HL-60 (cell line): Measurements from ENCODE around the gene ADGRG6.

Experiments used
- DNase-seq, 2 experiments: peaks; one replicate each; pipeline ENCODE4 v3.0.0-alpha.2; 2010 to 2020; ENCODE audit warnings: low read depth in 1 of 2, low spot score in 1 of 2
- H3K27ac ChIP-seq: fragments of 250-450 bp; sonication (Bioruptor Pico); replicated peaks from 2 replicates; pipeline ENCODE4 v1.5.1; 2020; ENCODE audit warnings: mild to moderate bottlenecking, moderate library complexity
- H3K27me3 ChIP-seq: fragments of 250-450 bp; sonication (Bioruptor Pico); 2 replicates; pipeline ENCODE4 v1.5.1; 2021; ENCODE audit warnings: mild to moderate bottlenecking, moderate library complexity; ENCODE audit not compliant: insufficient read depth, poor library complexity, severe bottlenecking
- H3K4me3 ChIP-seq: replicated peaks from 2 replicates; pipeline ENCODE4 v1.5.1; 2011; ENCODE audit warnings: mild to moderate bottlenecking, control low read depth, low read length; ENCODE audit not compliant: insufficient read depth
- GABPA ChIP-seq: IDR thresholded peaks from 2 replicates; pipeline ENCODE4 v1.6.1; 2012; ENCODE audit warnings: low read depth
- POLR2AphosphoS5 ChIP-seq: IDR thresholded peaks from 2 replicates; pipeline ENCODE4 v1.6.1; 2012; ENCODE audit warnings: low read depth
- REST ChIP-seq: IDR thresholded peaks from 2 replicates; pipeline ENCODE4 v1.6.1; 2012; ENCODE audit warnings: low read depth; ENCODE audit not compliant: insufficient replicate concordance
- SPI1 ChIP-seq: IDR thresholded peaks from 2 replicates; pipeline ENCODE4 v1.6.1; 2012; ENCODE audit warnings: low read depth, mild to moderate bottlenecking, borderline replicate concordance
- TF ChIP-seq, protein P1 (sequence below): IDR thresholded peaks from one replicate; pipeline ENCODE4 v1.5.1; 2011; ENCODE audit warnings: low read length, control low read depth, inconsistent platforms; ENCODE audit not compliant: insufficient read depth

ADGRG6 gene

GRCh38 chr6:142385352-142385751 is 83.5 kb downstream of the ADGRG6 start:
- TF ChIP-seq POLR2AphosphoS5 (no peak), REST (no peak), SPI1 (no peak), GABPA (no peak)
- TF ChIP-seq, protein P1, sequence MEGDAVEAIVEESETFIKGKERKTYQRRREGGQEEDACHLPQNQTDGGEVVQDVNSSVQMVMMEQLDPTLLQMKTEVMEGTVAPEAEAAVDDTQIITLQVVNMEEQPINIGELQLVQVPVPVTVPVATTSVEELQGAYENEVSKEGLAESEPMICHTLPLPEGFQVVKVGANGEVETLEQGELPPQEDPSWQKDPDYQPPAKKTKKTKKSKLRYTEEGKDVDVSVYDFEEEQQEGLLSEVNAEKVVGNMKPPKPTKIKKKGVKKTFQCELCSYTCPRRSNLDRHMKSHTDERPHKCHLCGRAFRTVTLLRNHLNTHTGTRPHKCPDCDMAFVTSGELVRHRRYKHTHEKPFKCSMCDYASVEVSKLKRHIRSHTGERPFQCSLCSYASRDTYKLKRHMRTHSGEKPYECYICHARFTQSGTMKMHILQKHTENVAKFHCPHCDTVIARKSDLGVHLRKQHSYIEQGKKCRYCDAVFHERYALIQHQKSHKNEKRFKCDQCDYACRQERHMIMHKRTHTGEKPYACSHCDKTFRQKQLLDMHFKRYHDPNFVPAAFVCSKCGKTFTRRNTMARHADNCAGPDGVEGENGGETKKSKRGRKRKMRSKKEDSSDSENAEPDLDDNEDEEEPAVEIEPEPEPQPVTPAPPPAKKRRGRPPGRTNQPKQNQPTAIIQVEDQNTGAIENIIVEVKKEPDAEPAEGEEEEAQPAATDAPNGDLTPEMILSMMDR: no peak
- H3K27me3 ChIP-seq: no peaks in the 10 kb centered on the region
- H3K27ac ChIP-seq: no peak overlapping the region
- DNase-seq: no peak
- no peak overlapping the region for H3K4me3 ChIP-seq

- H3K4me3 ChIP-seq: no peak overlapping the region
- TF ChIP-seq, protein P1: no peak
- TF ChIP-seq POLR2AphosphoS5: no peak
- TF ChIP-seq GABPA: no peak
- TF ChIP-seq REST: no peak
- no peak for TF ChIP-seq SPI1
- DNase-seq: no peak
- no peaks in the 10 kb centered on the region for H3K27me3 ChIP-seq
- no peak overlapping the region for H3K27ac ChIP-seq
Observed at GRCh38 chr6:142386657-142387056, 84.8 kb downstream of the ADGRG6 start.

DNA sequence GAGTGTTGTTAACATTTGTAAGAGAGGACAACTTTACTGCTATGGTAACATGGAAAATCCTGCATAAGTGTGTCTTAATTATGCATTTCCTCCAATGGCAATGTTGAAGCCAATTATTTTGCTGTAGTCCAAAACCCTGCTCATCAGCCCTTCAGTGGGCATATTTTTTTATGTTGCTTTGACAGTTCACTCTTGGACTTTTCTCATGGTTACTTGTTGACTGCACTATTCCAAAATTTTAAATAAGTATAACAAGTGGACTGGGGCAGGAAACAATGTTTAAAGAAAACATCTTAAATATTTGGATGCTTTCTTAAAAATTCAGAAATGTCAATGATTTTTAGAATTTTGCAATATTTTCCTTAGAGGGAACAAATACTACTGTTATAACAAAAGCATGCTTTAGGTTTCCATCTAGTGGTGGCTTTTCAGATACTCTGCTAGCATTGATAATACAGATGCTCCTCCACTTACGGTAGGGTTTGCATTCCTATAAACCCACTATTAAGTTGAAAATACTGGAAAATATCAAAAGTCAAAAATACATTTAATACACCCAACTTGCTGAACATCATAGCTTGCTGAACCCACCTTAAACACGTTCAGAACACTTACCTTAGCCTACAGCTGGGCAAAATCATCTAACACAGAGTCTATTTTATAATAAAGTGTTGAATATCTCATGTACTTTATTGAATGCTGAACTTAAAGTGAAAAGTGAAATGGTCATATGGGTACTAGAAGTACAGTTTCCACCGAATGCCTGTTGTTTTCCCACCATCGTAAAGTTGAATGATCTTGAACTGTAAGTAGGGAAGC is 86.4 kb downstream of the ADGRG6 start:
- H3K27ac ChIP-seq: no peak overlapping the region

More for the DNA sequence above, 86.4 kb downstream of the ADGRG6 start:
- Histone ChIP-seq H3K27me3 (no peaks in the 10 kb centered on the region), H3K4me3 (no peak overlapping the region)
- TF ChIP-seq GABPA (no peak), SPI1 (no peak), REST (no peak), POLR2AphosphoS5 (no peak)
- TF ChIP-seq, protein P1: no peak
- no peak for DNase-seq
